Measurements from ENCODE around the gene FAM216B.

GRCh38 chr13:42800109-42800643 lies 18.8 kb downstream of the FAM216B start:
- TF ChIP-seq, protein P1, sequence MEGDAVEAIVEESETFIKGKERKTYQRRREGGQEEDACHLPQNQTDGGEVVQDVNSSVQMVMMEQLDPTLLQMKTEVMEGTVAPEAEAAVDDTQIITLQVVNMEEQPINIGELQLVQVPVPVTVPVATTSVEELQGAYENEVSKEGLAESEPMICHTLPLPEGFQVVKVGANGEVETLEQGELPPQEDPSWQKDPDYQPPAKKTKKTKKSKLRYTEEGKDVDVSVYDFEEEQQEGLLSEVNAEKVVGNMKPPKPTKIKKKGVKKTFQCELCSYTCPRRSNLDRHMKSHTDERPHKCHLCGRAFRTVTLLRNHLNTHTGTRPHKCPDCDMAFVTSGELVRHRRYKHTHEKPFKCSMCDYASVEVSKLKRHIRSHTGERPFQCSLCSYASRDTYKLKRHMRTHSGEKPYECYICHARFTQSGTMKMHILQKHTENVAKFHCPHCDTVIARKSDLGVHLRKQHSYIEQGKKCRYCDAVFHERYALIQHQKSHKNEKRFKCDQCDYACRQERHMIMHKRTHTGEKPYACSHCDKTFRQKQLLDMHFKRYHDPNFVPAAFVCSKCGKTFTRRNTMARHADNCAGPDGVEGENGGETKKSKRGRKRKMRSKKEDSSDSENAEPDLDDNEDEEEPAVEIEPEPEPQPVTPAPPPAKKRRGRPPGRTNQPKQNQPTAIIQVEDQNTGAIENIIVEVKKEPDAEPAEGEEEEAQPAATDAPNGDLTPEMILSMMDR (conservative IDR thresholded peaks at IDR 0.05 in 1 of 2, IDR thresholded peaks at IDR 0.05 in 1 of 2; ENCODE audit: low read depth in 1 of 2, low read length in 2 of 2) = no peak
- TF ChIP-seq EZH2 (IDR thresholded peaks at IDR 0.05; ENCODE audit: low read length, missing control alignments) = no peak

Measured in fibroblast of lung (primary cell).